ENCODE measurements around the gene PRDM12. TPM values are rescaled to one million over a fixed set of nuclear protein-coding genes. Genes with fewer than 3 reads are reported as not detected.

Gene PRDM12
- total RNA-seq, 1 donor from 2014 or later, result not detected

DNA sequence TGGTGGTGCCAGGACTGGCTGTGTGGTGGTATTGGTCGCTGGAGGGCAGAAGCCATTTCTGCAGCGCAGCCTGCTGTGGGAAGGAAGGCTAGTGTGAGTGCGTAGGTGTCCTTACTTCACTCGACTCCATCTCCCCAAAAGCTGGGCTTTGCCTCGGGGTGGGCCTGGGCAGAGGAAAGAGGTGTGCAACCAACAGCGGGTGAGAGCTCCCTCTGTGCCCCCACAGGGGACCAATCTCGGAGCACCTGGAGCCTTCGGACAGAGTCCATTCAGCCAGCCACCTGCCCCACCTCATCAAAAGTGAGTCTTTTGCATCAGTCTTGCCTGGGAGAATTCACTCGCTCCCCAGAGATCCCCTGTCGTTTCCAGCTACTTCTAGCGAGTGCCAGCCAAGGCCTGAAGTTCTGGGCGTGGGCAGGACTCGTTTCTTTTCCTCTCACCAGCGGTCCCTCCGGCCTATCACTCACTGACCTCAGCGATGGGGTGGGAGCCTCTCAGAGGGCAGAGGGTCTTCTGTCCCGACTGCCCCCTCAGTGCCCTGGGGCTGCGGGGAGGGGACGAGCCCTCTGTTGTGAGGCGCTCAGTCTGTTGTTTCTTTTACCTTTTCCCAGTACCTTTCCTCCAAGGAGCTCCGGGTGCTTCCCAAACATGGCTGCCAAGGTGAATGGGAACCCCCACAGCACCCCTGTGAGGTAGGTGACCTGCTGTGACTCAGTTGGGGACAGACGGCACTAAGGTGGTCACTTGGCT lies 32.9 kb upstream of the PRDM12 start:
- no peak overlapping the region for H3K27ac ChIP-seq
- intact Hi-C loops (cut with DNase I), result no loop called here
- peaks cover 90 to 97% of the 10 kb centered on the region in 2 donors for H3K36me3 ChIP-seq
- no peaks in the 10 kb centered on the region for H3K9me3 ChIP-seq
- no peaks in the 10 kb centered on the region for H3K27me3 ChIP-seq
- no peaks in the 10 kb centered on the region for H3K4me1 ChIP-seq
- H3K4me3 ChIP-seq, result no peak overlapping the region
- no peak for DNase-seq (ENCODE audit: low spot score in 2 of 2)
- TF ChIP-seq, protein P1, sequence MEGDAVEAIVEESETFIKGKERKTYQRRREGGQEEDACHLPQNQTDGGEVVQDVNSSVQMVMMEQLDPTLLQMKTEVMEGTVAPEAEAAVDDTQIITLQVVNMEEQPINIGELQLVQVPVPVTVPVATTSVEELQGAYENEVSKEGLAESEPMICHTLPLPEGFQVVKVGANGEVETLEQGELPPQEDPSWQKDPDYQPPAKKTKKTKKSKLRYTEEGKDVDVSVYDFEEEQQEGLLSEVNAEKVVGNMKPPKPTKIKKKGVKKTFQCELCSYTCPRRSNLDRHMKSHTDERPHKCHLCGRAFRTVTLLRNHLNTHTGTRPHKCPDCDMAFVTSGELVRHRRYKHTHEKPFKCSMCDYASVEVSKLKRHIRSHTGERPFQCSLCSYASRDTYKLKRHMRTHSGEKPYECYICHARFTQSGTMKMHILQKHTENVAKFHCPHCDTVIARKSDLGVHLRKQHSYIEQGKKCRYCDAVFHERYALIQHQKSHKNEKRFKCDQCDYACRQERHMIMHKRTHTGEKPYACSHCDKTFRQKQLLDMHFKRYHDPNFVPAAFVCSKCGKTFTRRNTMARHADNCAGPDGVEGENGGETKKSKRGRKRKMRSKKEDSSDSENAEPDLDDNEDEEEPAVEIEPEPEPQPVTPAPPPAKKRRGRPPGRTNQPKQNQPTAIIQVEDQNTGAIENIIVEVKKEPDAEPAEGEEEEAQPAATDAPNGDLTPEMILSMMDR (IDR thresholded peaks at IDR 0.05), result no peak

DNA sequence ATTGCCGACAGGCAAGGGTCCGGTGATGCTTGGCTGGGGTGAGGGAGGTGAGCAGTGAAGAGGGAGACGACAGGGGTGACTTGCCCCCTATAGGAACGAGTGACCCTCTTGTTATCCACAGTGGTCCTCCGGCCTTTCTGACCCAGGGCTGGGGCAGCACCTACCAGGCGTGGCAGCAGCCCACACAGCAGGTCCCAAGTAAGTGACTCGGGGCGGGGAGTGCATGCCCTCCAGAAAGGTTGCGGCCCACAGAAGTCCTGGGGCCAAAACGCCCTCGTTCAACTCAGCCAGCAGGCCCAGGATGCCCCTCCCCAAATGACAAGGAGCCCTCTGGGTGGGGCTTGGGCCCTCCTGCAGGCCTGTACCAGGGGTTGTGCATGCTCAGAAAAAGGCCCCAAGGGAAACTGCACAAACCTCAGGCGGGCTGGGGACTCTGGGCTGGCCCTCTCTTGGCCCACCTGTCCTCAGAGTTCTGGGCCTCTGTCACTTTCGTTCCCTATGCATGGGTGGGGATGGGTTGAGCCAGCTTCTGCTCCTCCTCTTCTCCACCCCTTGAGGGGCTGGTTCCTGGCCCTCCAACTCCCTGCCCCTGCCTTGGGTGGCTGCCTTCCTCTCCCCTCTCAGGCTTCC lies 32.2 kb upstream of the PRDM12 start:
- intact Hi-C loops (cut with DNase I), result no loop called here
- Histone ChIP-seq H3K36me3 (peaks cover 87 to 97% of the 10 kb centered on the region in 2 donors), H3K27me3 (no peaks in the 10 kb centered on the region), H3K9me3 (no peaks in the 10 kb centered on the region), H3K4me1 (no peaks in the 10 kb centered on the region), H3K27ac (no peak overlapping the region), H3K4me3 (no peak overlapping the region)
- DNase-seq (ENCODE audit: low spot score in 2 of 2), result no peak
- TF ChIP-seq, protein P1 (IDR thresholded peaks at IDR 0.05), result no peak

DNA sequence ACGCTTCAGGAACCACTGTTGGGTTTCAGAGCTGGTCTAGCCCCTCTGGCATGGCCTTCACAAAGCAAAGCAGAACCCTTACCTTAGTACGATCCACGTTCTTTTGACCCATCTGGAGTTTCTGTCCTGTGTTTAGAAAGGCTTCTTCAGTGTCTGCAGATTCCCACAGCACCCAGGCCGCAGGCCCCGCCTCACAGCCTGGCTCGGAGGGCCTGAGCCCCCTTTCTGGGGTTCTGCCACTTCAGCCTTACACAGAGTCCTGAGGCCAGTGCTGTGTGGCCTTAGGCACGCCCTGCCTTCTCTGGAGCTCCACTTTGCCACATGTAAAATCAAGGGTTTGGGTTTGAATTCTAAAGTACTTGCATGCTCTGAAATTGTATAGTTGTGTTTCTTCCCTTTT lies 31.6 kb upstream of the PRDM12 start:
- Histone ChIP-seq H3K27me3 (no peaks in the 10 kb centered on the region), H3K27ac (no peak overlapping the region), H3K4me3 (no peak overlapping the region), H3K9me3 (no peaks in the 10 kb centered on the region), H3K36me3 (peaks cover 80 to 94% of the 10 kb centered on the region in 2 donors), H3K4me1 (no peaks in the 10 kb centered on the region)
- TF ChIP-seq, protein P1 (IDR thresholded peaks at IDR 0.05), result no peak
- intact Hi-C loops (cut with DNase I), result no loop called here
- DNase-seq (ENCODE audit: low spot score in 2 of 2), result no peak

DNA sequence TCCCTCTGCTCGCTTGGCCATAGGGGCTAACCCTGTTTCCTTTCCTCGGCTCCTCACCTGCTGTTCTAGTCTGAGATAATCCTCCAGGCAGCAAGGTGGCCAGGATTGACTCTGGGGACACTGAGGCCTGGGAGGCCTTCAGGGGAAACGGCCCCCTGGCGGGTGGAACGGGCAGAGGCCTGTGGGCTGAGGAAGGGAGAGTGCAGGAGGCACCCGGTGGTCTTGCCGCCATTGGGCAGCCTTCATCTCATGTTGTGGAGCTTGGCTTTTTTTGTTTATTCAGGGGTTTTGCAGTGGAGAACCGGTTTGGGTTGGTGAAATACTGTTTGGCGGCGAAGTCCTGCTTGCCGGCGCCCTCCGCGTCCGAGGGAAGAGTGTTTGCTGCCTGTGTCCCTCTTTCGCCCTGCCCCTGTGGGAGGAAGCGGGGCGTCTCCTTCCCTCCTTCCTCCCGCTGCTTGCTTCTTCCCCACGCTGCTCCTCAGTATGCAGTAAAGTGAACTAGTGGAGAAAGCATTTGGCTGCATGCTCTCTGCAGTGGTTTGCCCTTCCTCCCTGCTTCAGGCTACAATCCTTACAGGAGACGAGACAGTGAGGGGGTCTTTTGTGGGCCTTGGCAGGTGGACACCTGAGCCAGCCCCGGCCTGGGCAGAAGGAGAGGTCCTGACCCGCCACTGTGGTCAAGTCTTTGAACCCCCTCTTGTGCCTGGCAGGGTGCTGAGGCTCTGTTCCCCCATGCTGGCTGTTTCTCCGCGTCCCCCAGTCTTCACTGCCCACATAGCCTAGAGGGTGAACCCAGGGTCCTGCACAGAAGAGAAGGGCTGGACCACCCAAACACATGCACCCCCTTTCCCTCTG lies 30.8 kb upstream of the PRDM12 start:
- intact Hi-C loops (cut with DNase I), result no loop called here
- peaks cover 80 to 91% of the 10 kb centered on the region in 2 donors for H3K36me3 ChIP-seq
- no peaks in the 10 kb centered on the region for H3K27me3 ChIP-seq
- H3K4me3 ChIP-seq, result no peak overlapping the region
- no peaks in the 10 kb centered on the region for H3K4me1 ChIP-seq
- no peak overlapping the region for H3K27ac ChIP-seq
- TF ChIP-seq, protein P1 (IDR thresholded peaks at IDR 0.05), result no peak
- no peak for DNase-seq (ENCODE audit: low spot score in 2 of 2)
- no peaks in the 10 kb centered on the region for H3K9me3 ChIP-seq

DNA sequence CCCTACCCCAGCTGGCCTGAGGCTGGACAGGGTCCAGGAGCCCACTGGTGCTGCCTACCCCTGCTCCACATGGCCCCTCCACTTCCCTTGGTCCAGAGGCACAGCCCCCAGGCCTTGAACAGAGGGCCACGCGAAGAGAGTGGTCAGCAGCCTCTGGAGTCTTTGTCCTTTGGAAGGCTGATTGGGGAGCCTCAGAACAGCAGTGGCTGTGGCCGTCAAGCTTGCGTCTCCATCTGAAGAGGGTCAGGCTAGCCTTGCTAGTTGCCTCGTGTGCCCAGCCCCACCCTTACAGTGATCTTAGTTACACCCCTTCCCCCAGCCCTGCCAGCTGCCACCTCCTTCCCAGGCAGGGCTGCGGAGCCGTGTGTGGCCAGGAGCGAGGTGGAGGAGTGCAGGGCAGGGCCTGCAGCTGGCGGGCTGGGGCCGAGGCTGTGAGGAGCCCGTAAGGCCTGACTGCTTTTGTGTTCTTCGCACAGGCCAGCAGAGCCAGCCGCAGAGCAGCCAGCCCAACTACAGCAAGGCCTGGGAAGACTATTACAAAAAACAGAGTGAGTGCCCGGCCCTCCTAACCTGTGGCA lies 30.1 kb upstream of the PRDM12 start:
- DNase-seq (ENCODE audit: low spot score in 2 of 2), result no peak
- Histone ChIP-seq H3K36me3 (peaks cover 74 to 86% of the 10 kb centered on the region in 2 donors), H3K9me3 (no peaks in the 10 kb centered on the region), H3K27me3 (no peaks in the 10 kb centered on the region), H3K4me3 (no peak overlapping the region), H3K27ac (no peak overlapping the region), H3K4me1 (no peaks in the 10 kb centered on the region)
- TF ChIP-seq, protein P1 (IDR thresholded peaks at IDR 0.05), result no peak
- intact Hi-C loops (cut with DNase I), result no loop called here

All from ascending aorta (tissue), 2 donors.